Neural crest cell (in vitro differentiated cells): ENCODE results near the gene INCENP. TPM values are rescaled to one million over a fixed set of nuclear protein-coding genes. Genes with fewer than 3 reads are reported as not detected.

ENCODE experiments used
- DNase-seq: peaks from one replicate; pipeline ENCODE4 v3.0.0; 2021; ENCODE audit warnings: low read depth, mixed read lengths, low spot score
- H3K27ac Mint-ChIP-seq: one replicate; pipeline ENCODE4 v1.8.0; 2021; ENCODE audit warnings: mild to moderate bottlenecking, mixed read lengths; ENCODE audit not compliant: unreplicated experiment
- H3K27me3 Mint-ChIP-seq: 2 replicates; pipeline ENCODE4 v1.8.0; 2021; ENCODE audit warnings: low read depth, mild to moderate bottlenecking, mixed read lengths
- H3K36me3 Mint-ChIP-seq: 2 replicates; pipeline ENCODE4 v1.8.0; 2021; ENCODE audit warnings: low read depth, mild to moderate bottlenecking, mixed read lengths
- H3K4me1 Mint-ChIP-seq: 2 replicates; pipeline ENCODE4 v1.8.0; 2021; ENCODE audit warnings: mixed read lengths
- H3K4me3 Mint-ChIP-seq: one replicate; pipeline ENCODE4 v1.8.0; 2021; ENCODE audit warnings: mild to moderate bottlenecking, mixed read lengths
- H3K9me3 Mint-ChIP-seq: 2 replicates; pipeline ENCODE4 v1.8.0; 2021; ENCODE audit warnings: mixed read lengths
- total RNA-seq: library from RNA; stranded (reverse); gene quantifications from 2 replicates; pipeline ENCODE4 v1.2.1, GENCODE V29; 2021
- TF ChIP-seq, protein P1 (sequence below): fragments of 200-600 bp; sonication (generic); conservative IDR thresholded peaks from 2 replicates; pipeline ENCODE4 v1.5.0; 2021; ENCODE audit warnings: antibody characterized with exemption, mild to moderate bottlenecking

The INCENP gene
- total RNA-seq, 1 donor from 2014 or later = 162 TPM

DNA sequence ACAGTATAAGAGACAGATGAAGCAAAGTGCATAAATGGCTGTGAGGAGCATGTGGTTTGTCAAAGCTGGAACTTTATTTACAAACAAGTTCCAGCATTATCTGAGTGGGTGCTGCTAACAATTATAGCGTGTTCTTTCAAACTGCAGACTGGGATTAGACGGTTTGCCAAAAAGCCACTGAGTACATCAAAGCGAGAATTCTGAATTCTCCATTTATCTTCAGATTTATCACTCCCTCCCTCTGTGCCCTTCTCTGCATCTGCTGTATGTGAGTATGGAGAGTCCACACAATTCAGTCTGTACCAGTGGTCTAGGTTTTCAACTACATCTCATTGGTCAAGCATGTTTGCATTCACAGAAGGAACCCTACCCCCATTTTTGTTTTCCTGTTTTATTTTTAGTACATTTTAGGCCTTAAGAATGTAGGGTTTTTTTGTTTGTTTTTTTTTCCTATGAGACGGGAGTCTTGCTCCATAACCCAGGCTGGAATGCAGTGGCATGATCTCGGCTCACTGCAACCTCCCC is 18.1 kb upstream of the INCENP start:
- H3K27ac Mint-ChIP-seq = no peak overlapping the region
- TF ChIP-seq, protein P1, sequence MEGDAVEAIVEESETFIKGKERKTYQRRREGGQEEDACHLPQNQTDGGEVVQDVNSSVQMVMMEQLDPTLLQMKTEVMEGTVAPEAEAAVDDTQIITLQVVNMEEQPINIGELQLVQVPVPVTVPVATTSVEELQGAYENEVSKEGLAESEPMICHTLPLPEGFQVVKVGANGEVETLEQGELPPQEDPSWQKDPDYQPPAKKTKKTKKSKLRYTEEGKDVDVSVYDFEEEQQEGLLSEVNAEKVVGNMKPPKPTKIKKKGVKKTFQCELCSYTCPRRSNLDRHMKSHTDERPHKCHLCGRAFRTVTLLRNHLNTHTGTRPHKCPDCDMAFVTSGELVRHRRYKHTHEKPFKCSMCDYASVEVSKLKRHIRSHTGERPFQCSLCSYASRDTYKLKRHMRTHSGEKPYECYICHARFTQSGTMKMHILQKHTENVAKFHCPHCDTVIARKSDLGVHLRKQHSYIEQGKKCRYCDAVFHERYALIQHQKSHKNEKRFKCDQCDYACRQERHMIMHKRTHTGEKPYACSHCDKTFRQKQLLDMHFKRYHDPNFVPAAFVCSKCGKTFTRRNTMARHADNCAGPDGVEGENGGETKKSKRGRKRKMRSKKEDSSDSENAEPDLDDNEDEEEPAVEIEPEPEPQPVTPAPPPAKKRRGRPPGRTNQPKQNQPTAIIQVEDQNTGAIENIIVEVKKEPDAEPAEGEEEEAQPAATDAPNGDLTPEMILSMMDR = no peak
- H3K4me3 Mint-ChIP-seq = no peak overlapping the region
- H3K4me1 Mint-ChIP-seq = peaks cover 19% of the 10 kb centered on the region
- no peak for DNase-seq
- H3K36me3 Mint-ChIP-seq = no peaks in the 10 kb centered on the region
- H3K27me3 Mint-ChIP-seq = peaks cover 9% of the 10 kb centered on the region
- H3K9me3 Mint-ChIP-seq = no peaks in the 10 kb centered on the region

DNA sequence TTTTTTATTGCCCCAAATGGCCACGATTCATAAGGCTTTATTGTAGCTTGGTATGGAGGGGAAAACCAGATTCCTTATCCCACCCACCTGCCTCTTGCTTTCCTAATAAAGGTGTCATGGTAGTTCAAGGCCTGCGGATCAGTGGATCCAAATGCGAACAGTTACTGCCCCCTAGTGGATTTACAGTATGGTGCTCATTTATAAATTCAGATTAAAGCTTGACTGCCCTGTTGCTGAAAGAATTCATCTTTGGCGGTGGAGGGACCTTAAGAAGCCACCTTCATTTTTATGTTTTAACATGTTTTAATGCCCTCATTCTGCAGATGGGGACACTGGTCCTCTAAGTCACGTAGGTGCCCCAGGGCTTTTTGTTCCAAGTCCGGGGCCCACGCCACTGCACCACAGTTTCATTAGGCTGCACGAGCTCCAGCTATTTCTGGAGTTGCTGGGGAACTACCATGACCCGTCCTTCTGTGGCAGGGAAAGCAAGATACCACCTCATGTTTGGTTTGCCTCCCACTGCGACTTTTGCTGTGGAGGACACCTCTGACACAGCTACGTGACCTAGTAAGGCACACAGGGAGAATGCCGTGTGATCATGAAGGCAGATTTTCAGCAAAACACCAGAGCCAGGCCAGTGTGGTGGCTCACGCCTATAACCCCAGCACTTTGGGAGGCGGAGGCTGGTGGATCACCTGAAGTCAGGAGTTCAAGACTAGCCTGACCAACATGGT is 15.6 kb upstream of the INCENP start:
- H3K27ac Mint-ChIP-seq = no peak overlapping the region
- TF ChIP-seq, protein P1 = peak; percentile 92
- H3K27me3 Mint-ChIP-seq = peaks cover 9% of the 10 kb centered on the region
- peak; percentile 21 for DNase-seq
- H3K4me3 Mint-ChIP-seq = no peak overlapping the region
- H3K4me1 Mint-ChIP-seq = peaks cover 19% of the 10 kb centered on the region
- no peaks in the 10 kb centered on the region for H3K9me3 Mint-ChIP-seq
- H3K36me3 Mint-ChIP-seq = no peaks in the 10 kb centered on the region

DNA sequence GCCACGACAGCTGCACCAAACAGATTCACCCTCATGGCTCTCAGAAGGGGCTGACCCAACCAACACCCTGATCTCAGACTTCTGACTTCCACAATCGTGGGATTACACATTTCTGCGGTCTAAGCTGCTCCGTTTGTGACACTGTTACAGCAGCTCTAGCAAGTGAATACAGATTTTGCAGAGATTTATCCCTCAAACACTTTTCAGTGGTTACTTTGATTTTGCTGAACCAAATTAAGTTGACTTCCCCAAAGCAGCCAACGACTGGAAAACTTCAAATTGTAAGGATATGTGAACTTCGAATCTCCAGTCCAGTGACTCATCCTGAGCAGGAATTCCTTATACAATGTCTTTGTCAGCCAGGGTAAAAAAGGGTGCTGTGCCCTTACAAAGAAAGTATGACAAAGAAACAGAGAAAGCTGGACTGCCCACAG is 14.8 kb upstream of the INCENP start:
- no peak for DNase-seq
- H3K4me3 Mint-ChIP-seq = no peak overlapping the region
- no peaks in the 10 kb centered on the region for H3K9me3 Mint-ChIP-seq
- peaks cover 19% of the 10 kb centered on the region for H3K4me1 Mint-ChIP-seq
- H3K27ac Mint-ChIP-seq = no peak overlapping the region
- H3K27me3 Mint-ChIP-seq = peaks cover 9% of the 10 kb centered on the region
- no peaks in the 10 kb centered on the region for H3K36me3 Mint-ChIP-seq
- TF ChIP-seq, protein P1 = no peak

DNA sequence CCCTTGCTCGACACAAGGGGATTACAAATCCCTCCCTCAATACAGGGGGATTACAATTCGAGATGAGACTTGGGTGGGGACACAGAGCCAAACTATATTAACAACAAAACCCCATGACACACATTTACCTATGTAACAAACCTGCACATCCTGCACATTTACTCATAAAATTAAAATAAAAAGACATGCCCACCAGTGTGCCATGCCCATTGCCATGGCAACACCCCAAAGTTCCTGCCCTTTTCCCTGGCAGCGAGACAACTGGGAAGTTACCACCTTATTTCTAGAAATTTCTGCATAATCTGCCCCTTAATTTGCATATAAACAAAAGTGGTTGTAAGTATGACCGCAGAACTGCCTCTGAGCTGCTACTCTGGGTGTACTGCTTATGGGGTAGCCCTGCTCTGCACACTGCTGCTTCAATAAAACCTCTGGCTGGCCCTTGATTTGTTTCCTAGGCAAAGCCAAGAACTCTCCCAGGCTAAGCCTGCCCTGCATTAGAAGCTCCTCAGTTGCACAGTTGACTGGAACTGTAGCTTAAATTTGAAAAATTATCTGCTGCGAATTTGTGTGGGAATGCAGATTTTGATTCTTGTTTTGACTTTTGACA is 8.6 kb upstream of the INCENP start:
- no peaks in the 10 kb centered on the region for H3K27me3 Mint-ChIP-seq
- TF ChIP-seq, protein P1 = no peak
- no peak for DNase-seq
- H3K4me3 Mint-ChIP-seq = no peak overlapping the region
- H3K4me1 Mint-ChIP-seq = no peaks in the 10 kb centered on the region
- H3K9me3 Mint-ChIP-seq = peaks cover 4% of the 10 kb centered on the region
- no peak overlapping the region for H3K27ac Mint-ChIP-seq
- no peaks in the 10 kb centered on the region for H3K36me3 Mint-ChIP-seq

DNA sequence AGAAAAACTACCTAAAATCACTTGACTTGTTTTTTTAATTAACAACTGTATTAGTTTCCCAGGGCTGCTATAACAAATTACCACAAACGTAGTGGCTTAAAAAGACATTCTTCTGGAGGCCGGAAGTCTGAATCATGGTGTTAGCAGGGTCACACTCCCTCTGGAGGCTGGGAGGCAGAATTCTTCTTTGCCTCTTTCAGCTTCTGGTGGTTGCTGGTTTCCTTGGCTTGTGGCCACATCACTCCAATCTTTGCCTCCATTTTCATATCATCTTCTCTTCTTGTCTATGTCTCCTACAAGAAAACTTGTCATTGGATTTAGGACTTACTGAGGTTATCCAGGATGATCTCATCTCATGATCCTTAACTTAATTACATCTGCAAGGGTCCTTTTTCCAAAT is 7.4 kb upstream of the INCENP start:
- no peak overlapping the region for H3K27ac Mint-ChIP-seq
- DNase-seq = no peak
- H3K4me1 Mint-ChIP-seq = no peaks in the 10 kb centered on the region
- no peaks in the 10 kb centered on the region for H3K27me3 Mint-ChIP-seq
- no peaks in the 10 kb centered on the region for H3K36me3 Mint-ChIP-seq
- H3K4me3 Mint-ChIP-seq = no peak overlapping the region
- H3K9me3 Mint-ChIP-seq = peaks cover 4% of the 10 kb centered on the region
- TF ChIP-seq, protein P1 = no peak
